ENCODE results near the gene TRMU.
"Not testable (repeated sequence)": the region's sequence is repeated elsewhere in the genome, so short reads cannot be mapped to it uniquely, and the experiment has no call there.

Gene TRMU

GRCh38 chr22:46381731-46382130 is 46.2 kb downstream of the TRMU start:
- no peak overlapping the region for H3K4me3 ChIP-seq (ENCODE audit: low read depth, low read length)

GRCh38 chr22:46382524-46382923 is 47.0 kb downstream of the TRMU start:
- no peak overlapping the region for H3K4me3 ChIP-seq (ENCODE audit: low read depth, low read length)

GRCh38 chr22:46386312-46386711 is 50.8 kb downstream of the TRMU start:
- no peak overlapping the region for H3K4me3 ChIP-seq (ENCODE audit: low read depth, low read length)

- no peak overlapping the region for H3K4me3 ChIP-seq (ENCODE audit: low read depth, low read length)
These were observed 52.2 kb downstream of the TRMU start for GRCh38 chr22:46387748-46388147.

GRCh38 chr22:46388647-46389046 is 53.1 kb downstream of the TRMU start:
- H3K4me3 ChIP-seq (ENCODE audit: low read depth, low read length) = no peak overlapping the region

GRCh38 chr22:46389081-46389480 is 53.6 kb downstream of the TRMU start:
- H3K4me3 ChIP-seq (ENCODE audit: low read depth, low read length) = no peak overlapping the region

GRCh38 chr22:46390105-46390651 is 54.7 kb downstream of the TRMU start:
- no peak overlapping the region for H3K4me3 ChIP-seq (ENCODE audit: low read depth, low read length)

GRCh38 chr22:46390652-46391301 is 55.3 kb downstream of the TRMU start:
- no peak overlapping the region for H3K4me3 ChIP-seq (ENCODE audit: low read depth, low read length)

- H3K4me3 ChIP-seq (ENCODE audit: low read depth, low read length) = no peak overlapping the region
These were observed 56.1 kb downstream of the TRMU start for GRCh38 chr22:46391486-46392136.

GRCh38 chr22:46392137-46392844 is 56.8 kb downstream of the TRMU start:
- H3K4me3 ChIP-seq (ENCODE audit: low read depth, low read length) = no peak overlapping the region

GRCh38 chr22:46393873-46394272 is 58.4 kb downstream of the TRMU start:
- H3K4me3 ChIP-seq (ENCODE audit: low read depth, low read length) = no peak overlapping the region

GRCh38 chr22:46394622-46395021 is 59.1 kb downstream of the TRMU start:
- no peak overlapping the region for H3K4me3 ChIP-seq (ENCODE audit: low read depth, low read length)

- H3K4me3 ChIP-seq (ENCODE audit: low read depth, low read length) = no peak overlapping the region
These were observed 59.6 kb downstream of the TRMU start for GRCh38 chr22:46395145-46395544.

- H3K4me3 ChIP-seq (ENCODE audit: low read depth, low read length) = not testable (repeated sequence)
These were observed 61.5 kb downstream of the TRMU start for GRCh38 chr22:46397049-46397448.

GRCh38 chr22:46397514-46397913 is 62.0 kb downstream of the TRMU start:
- H3K4me3 ChIP-seq (ENCODE audit: low read depth, low read length) = no peak overlapping the region

GRCh38 chr22:46397951-46398350 is 62.4 kb downstream of the TRMU start:
- H3K4me3 ChIP-seq (ENCODE audit: low read depth, low read length) = no peak overlapping the region

GRCh38 chr22:46399251-46400024 is 63.9 kb downstream of the TRMU start:
- H3K4me3 ChIP-seq (ENCODE audit: low read depth, low read length) = no peak overlapping the region

GRCh38 chr22:46401370-46401769 is 65.9 kb downstream of the TRMU start:
- H3K4me3 ChIP-seq (ENCODE audit: low read depth, low read length) = no peak overlapping the region

GRCh38 chr22:46402505-46402904 is 67.0 kb downstream of the TRMU start:
- H3K4me3 ChIP-seq (ENCODE audit: low read depth, low read length) = no peak overlapping the region

- not testable (repeated sequence) for H3K4me3 ChIP-seq (ENCODE audit: low read depth, low read length)
These were observed 68.4 kb downstream of the TRMU start for GRCh38 chr22:46403880-46404279.

GRCh38 chr22:46405901-46406300 is 70.4 kb downstream of the TRMU start:
- H3K4me3 ChIP-seq (ENCODE audit: low read depth, low read length) = no peak overlapping the region

Measured in iPS-11a (cell line).